Epithelial cell of umbilical artery (primary cell): ENCODE measurements around the gene ZNF317. TPM values are rescaled to one million over a fixed set of nuclear protein-coding genes. Genes with fewer than 3 reads are reported as not detected.

Source experiments
- total RNA-seq: library from RNA; depleted of rRNA; stranded (reverse); fragments of >200 nt; gene quantifications from 2 replicates; pipeline ENCODE4 v1.2.3, GENCODE V29; 2014

ZNF317 gene
- total RNA-seq = 12.2 and 14.6 TPM in 2 replicates

GRCh38 chr19:9140159-9140874, at the start of gene ZNF317:
Gene ZNF317, plus strand, starts transcription at chr19:9140397. Its CDS starts 15,620 bp downstream, at chr19:9156017.

GRCh38 chr19:9107375-9107774, 32.8 kb upstream of the ZNF317 start, which contains the start of gene OR7G2:
Gene OR7G2, minus strand, starts transcription at chr19:9107475. Its CDS starts 4,232 bp downstream, at chr19:9103243.

GRCh38 chr19:9115307-9115813, 24.8 kb upstream of the ZNF317 start, which contains the start of gene OR7G1:
Gene OR7G1, minus strand, starts transcription at chr19:9115763. Its CDS starts 0 bp downstream, at chr19:9115763.

GRCh38 chr19:9126900-9127405, 13.2 kb upstream of the ZNF317 start, which contains the start of gene OR7G3:
Gene OR7G3, minus strand, starts transcription at chr19:9126950. Its CDS starts 0 bp downstream, at chr19:9126950.

GRCh38 chr19:9178901-9179300, 38.7 kb downstream of the ZNF317 start, which contains the start of gene OR7D2:
Gene OR7D2, plus strand, starts transcription at chr19:9178979. Its CDS starts 6,803 bp downstream, at chr19:9185782.

Other genes starting within 250 kb of the ZNF317 start
- gene MUC16, start 130.0 kb upstream of the ZNF317 start, total RNA-seq = not detected in 2 replicates
- not detected in 2 replicates for gene OR1M1, start 53.3 kb upstream of the ZNF317 start, total RNA-seq
- gene OR7G2, start 32.9 kb upstream of the ZNF317 start, total RNA-seq = not detected in 2 replicates
- not detected in 2 replicates for gene OR7G1, start 24.6 kb upstream of the ZNF317 start, total RNA-seq
- not detected in 2 replicates for gene OR7G3, start 13.4 kb upstream of the ZNF317 start, total RNA-seq
- gene OR7D2, start 38.6 kb downstream of the ZNF317 start, total RNA-seq = not detected in 2 replicates
- gene OR7D4, start 79.2 kb downstream of the ZNF317 start, total RNA-seq = not detected in 2 replicates
- not detected in 2 replicates for gene OR7E24, start 110.5 kb downstream of the ZNF317 start, total RNA-seq
- 5.8 and 6.2 TPM in 2 replicates for gene ZNF699, start 169.4 kb downstream of the ZNF317 start, total RNA-seq
- gene ZNF559, start 183.8 kb downstream of the ZNF317 start, total RNA-seq = 10.7 and 11.9 TPM in 2 replicates
- 0.97 and 1.7 TPM in 2 replicates for gene ZNF177, start 222.6 kb downstream of the ZNF317 start, total RNA-seq